GM20000 (cell line): Measurements from ENCODE around the gene MKNK2.

Source experiments
- DNase-seq: peaks from one replicate; pipeline ENCODE4 v3.0.0; 2012; ENCODE audit warnings: low spot score
- TF ChIP-seq, protein P1 (sequence below): IDR thresholded peaks from 2 replicates; pipeline ENCODE4 v1.5.1; 2012; ENCODE audit warnings: mild to moderate bottlenecking, control low read depth; ENCODE audit errors: extremely low read depth, missing control alignments

Gene MKNK2

DNA sequence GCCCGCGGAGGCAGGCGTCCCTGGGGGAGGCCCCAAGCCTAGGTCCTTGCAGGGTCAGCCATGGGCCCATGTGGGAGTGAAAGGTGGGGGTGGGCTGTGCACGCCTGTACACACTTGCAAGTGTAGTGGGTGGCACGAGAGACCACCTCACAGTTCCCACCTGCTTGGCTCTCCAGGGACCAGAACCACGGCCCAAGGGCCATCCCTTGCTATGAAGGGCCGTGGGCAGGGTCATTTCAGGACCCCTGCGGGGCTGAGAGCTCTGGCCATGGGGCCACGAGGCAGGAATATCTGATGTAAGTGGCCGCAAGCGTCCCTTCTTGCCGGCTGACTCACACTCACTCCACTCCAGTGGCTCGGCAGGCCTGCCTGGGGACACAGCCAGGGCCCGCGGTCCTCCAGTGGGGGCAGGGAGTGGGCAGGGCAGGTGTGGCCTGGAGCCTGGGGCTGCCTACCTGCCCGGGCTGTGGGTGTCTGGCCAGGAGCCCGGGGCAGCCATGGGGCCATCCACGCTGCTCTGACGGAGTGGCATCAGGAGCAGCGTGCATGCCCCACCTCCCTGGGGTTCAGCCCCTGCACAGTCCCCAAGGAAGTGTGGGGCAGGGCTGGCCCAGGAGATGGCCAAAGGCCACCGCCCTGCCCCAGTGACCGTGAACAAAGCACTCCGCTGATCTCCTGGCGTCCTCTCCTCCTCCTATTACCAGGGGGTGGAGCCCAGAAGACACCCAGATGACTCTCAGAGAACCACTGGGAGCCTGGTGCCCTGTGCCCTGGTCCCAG, 8.6 kb upstream of the MKNK2 start:
- DNase-seq = no peak
- TF ChIP-seq, protein P1, sequence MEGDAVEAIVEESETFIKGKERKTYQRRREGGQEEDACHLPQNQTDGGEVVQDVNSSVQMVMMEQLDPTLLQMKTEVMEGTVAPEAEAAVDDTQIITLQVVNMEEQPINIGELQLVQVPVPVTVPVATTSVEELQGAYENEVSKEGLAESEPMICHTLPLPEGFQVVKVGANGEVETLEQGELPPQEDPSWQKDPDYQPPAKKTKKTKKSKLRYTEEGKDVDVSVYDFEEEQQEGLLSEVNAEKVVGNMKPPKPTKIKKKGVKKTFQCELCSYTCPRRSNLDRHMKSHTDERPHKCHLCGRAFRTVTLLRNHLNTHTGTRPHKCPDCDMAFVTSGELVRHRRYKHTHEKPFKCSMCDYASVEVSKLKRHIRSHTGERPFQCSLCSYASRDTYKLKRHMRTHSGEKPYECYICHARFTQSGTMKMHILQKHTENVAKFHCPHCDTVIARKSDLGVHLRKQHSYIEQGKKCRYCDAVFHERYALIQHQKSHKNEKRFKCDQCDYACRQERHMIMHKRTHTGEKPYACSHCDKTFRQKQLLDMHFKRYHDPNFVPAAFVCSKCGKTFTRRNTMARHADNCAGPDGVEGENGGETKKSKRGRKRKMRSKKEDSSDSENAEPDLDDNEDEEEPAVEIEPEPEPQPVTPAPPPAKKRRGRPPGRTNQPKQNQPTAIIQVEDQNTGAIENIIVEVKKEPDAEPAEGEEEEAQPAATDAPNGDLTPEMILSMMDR = no peak

GRCh38 chr19:2058570-2059421, 7.8 kb upstream of the MKNK2 start:
- TF ChIP-seq, protein P1 = no peak
- DNase-seq = no peak

GRCh38 chr19:2057484-2058469, 6.7 kb upstream of the MKNK2 start:
- DNase-seq = no peak
- TF ChIP-seq, protein P1 = no peak

DNA sequence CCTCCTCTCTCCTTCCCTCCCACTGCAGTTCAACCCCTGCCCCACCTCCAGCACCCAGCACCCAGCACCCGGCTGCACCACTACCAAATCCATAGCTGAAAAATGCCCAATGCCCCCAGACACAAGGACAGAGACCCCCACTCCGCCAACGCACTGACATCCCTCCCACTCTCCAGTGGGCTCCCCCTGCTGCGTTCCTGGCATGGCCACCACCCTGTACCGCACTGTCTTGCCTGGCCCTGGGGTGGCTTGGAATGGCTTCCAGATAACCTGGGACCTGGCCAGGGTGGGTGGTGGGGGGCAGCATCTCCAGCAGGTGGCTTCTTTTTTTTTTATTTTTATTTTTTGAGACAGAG, 5.8 kb upstream of the MKNK2 start:
- TF ChIP-seq, protein P1 = no peak
- DNase-seq = no peak

DNA sequence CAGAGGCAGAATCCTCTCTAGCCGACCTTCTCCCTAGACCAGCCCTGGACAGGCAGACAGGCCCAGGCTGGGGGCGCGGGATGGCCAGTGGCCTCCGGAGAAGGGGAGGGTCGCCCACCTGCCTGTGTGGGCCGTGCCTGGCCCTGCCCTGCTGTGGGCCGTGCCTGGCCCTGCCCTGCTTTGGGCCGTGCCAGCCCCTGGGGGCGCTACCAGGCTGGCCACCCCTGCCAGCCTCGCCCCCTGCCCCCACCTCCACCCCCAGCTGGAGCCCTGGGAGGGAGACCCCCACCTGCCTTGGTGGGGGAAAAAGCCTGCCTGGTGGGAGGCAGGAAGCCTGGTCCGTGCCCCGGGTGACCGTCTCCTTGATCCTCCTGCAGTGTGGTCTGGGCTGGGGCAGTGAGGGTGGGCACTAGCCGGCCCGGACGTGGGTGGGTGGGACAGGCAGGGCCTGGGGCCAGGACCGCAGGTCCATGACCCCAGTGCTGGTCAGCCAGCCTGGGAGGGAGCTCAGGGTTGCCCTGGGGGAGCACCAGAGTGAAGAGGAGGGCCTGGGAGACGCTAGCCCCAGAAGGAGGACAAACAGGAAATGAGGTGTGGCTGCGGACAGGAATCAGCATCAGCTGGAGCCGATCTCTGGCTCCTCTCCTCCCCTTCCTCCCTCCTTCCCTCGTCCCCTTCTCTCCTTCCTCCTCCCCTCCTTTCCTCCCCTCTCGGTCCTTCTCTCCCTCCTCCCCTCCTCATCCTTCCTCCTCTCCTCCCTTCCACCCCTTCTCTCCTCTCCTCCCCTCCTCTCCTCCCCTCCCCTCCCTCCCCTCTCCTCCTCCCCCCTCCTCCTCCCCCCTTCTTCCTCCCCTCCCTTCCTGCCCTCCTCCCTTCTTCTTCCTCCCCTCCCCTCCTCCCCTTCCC, 5.1 kb upstream of the MKNK2 start:
- TF ChIP-seq, protein P1 = no peak
- no peak for DNase-seq

- TF ChIP-seq, protein P1 = no peak
- no peak for DNase-seq
Observed at GRCh38 chr19:2054763-2055162, 3.7 kb upstream of the MKNK2 start.
